Bronchial epithelial cell (primary cell): ENCODE results near the gene ADCY4. TPM values are rescaled to one million over a fixed set of nuclear protein-coding genes. Genes with fewer than 3 reads are reported as not detected.

ENCODE experiments used
- DNase-seq: peaks from one replicate; pipeline ENCODE4 v3.0.0-alpha.2; 2010; ENCODE audit warnings: low read depth
- FAIRE-seq: peaks from 2 replicates; lab custom pipeline; 2011; peaks lifted over from hg19 to GRCh38; lab: Jason Lieb, UNC
- H3K27me3 ChIP-seq: 2 replicates; pipeline ENCODE4 v1.5.1; 2011; ENCODE audit warnings: low read length; ENCODE audit not compliant: control insufficient read depth, insufficient read depth
- H3K36me3 ChIP-seq: 2 replicates; pipeline ENCODE4 v1.5.1; 2011; ENCODE audit warnings: low read length; ENCODE audit not compliant: control insufficient read depth, insufficient read depth
- H3K4me3 ChIP-seq: 2 replicates; pipeline ENCODE4 v1.5.1; 2011; ENCODE audit warnings: mild to moderate bottlenecking, low read depth, low read length, control low read depth
- total RNA-seq: library from RNA; depleted of rRNA; stranded (reverse); fragments of >200 nt; gene quantifications from 2 replicates; pipeline ENCODE4 v1.2.1, GENCODE V29; 2014
- TF ChIP-seq, protein P1 (sequence below): IDR thresholded peaks from 2 replicates; pipeline ENCODE4 v1.5.1; 2011; ENCODE audit warnings: mild to moderate bottlenecking, moderate library complexity, low read length, control low read depth, inconsistent platforms; ENCODE audit not compliant: insufficient read depth, severe bottlenecking

The ADCY4 gene
- total RNA-seq, 1 donor from 2014 or later: 0.53 TPM

DNA sequence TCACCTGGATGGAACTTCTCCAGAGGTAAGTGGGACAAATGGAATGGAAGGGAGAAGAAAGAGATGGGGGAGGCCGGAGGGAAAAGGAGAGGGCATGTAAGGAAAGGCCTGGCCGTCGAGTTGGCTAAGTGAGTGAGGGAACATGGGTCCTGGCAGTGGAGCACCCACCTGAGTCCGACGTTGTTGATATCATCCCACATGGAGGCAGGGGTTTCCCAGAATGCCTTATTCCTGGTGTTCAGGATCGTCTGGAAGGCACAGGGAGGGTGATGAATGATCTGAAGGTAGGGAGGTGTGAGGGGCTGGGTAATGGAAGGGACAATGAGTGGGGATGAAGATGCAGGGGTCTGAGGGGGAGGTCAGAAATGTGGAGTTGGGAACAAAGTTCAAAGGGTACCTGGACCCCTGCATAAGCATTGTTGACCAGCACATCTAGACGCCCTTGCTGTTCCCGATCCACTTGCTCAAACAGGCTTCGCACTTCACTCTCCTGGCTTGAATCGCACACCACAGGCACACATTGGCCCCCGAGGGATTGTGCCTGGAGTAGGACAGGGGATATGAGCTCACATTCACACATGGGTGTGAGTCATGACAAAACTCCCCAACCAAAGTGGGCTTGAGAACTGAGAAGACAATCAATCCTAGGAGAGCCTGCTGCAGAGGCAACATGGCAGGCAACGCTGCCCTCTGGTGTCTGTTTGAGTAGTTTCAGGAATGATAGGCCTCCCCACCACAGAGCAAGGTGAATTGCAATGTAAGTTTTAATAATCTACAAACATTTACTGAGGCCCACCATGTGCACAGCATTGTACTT is 38.3 kb downstream of the ADCY4 start:
- Histone ChIP-seq H3K36me3 (peaks cover 24% of the 10 kb centered on the region), H3K4me3 (no peak overlapping the region), H3K27me3 (no peaks in the 10 kb centered on the region)
- peak; percentile 94 for DNase-seq
- TF ChIP-seq, protein P1, sequence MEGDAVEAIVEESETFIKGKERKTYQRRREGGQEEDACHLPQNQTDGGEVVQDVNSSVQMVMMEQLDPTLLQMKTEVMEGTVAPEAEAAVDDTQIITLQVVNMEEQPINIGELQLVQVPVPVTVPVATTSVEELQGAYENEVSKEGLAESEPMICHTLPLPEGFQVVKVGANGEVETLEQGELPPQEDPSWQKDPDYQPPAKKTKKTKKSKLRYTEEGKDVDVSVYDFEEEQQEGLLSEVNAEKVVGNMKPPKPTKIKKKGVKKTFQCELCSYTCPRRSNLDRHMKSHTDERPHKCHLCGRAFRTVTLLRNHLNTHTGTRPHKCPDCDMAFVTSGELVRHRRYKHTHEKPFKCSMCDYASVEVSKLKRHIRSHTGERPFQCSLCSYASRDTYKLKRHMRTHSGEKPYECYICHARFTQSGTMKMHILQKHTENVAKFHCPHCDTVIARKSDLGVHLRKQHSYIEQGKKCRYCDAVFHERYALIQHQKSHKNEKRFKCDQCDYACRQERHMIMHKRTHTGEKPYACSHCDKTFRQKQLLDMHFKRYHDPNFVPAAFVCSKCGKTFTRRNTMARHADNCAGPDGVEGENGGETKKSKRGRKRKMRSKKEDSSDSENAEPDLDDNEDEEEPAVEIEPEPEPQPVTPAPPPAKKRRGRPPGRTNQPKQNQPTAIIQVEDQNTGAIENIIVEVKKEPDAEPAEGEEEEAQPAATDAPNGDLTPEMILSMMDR: peak; percentile 75
- peak; percentile 55 for FAIRE-seq

DNA sequence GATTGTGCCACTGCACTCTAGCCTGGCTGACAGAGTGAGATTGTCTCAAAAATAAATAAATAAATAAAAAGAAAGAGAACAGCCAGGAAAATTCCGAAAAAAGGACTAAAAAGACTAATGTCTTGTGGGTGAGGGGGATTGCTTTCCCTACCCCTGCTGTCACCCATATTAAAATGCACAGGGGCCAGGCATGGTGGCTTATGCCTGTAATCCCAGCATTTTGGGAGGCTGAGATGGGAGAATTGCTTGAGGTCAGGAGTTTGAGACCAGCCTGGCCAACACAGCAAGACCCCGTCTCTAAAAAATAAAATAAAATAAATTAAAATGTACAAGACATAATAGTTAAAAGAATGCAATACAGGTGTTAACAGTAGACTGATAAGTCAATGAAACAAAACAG is 41.3 kb downstream of the ADCY4 start:
- H3K27me3 ChIP-seq: no peaks in the 10 kb centered on the region
- DNase-seq (no peak), FAIRE-seq (no peak)
- peaks cover 36% of the 10 kb centered on the region for H3K36me3 ChIP-seq
- H3K4me3 ChIP-seq: no peak overlapping the region
- TF ChIP-seq, protein P1: no peak

DNA sequence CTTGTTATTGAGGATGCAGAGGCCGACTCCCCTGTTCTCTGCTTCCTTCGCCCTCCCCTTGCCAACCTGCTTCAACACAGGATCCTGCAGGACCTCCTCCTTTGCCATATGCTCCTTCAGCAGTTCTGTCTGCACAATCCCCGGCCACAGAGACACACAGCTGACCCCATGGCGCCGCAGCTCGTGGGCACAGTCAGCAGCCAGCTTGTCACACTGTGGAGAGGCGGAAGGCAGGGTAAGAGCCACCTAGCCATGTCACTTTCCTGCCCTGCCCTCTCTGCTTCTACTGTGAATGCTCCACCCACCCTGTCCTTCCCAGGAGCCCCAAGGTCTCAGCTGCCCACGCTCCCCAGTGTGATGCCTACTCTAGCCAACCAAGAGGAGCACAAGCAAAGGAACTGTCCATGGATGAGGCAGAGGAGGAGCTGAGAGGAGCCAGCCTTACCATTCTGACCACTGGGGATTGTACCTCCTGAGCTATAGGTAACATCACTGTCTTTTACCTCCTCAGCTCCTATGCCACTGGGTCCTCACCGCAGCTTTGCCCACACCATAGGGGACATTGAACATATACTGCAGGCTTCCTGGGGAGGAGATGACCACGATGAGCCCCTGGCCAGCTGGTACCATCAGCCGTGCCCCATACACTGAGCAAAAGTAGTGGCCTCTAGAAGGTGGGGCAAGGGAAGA is 42.6 kb downstream of the ADCY4 start:
- H3K27me3 ChIP-seq: no peaks in the 10 kb centered on the region
- H3K36me3 ChIP-seq: peaks cover 36% of the 10 kb centered on the region
- no peak overlapping the region for H3K4me3 ChIP-seq
- DNase-seq (no peak), FAIRE-seq (no peak)
- TF ChIP-seq, protein P1: no peak

DNA sequence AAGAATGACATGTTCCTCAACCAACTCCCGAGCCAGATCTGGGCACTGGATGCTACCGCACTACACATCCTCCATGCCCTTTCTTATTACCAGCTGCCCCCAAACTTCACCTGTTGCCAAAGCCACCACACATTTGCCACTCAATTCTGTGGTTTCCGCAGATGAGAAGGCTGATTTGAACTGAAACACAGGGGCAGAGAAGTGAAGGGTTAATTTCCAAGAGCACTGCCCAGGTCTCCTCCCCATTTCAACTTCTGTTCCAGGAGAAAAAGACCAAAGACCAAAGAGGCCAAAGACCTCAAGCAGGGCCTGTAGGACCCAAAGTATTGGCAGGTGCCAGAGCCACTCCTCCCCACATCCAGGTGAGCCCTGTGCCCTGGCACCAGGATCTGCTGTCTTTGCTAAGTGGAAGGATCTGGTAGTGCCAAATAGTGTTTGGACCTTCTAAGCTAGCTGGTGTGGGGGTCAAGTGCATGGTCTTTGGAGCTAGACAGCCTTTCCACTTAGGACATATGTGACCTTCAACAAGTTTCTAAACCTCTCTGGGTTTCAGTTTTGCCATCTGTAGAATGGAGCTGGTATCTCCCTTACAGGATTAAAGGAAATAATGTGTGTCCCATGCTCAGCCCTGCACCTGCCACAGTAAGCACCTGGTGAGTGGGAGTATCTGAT is 43.3 kb downstream of the ADCY4 start:
- Histone ChIP-seq H3K4me3 (no peak overlapping the region), H3K27me3 (no peaks in the 10 kb centered on the region), H3K36me3 (peaks cover 36% of the 10 kb centered on the region)
- FAIRE-seq (no peak), DNase-seq (no peak)
- TF ChIP-seq, protein P1: no peak

DNA sequence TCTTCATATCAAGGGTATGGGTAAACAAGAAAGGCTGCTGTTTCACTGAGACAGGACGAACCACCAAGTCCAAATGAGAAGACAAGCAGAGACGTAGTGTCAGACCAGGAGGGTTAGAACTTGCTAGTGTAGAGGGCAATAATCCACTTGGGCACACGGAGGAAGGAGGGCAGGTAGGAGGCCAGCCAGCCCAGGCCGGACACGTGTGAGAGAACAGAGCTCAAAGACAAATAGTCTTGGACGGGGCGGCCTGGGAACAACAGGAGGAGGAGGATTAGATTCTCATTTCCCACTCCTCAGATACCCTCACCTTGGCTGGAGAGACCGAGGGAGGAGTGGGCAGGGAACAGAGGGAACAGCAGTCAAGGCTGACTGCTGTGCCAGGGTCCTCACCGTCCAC is 44.1 kb downstream of the ADCY4 start:
- no peak for FAIRE-seq
- H3K36me3 ChIP-seq: peaks cover 30% of the 10 kb centered on the region

More for the DNA sequence above, 44.1 kb downstream of the ADCY4 start:
- H3K27me3 ChIP-seq: no peaks in the 10 kb centered on the region
- H3K4me3 ChIP-seq: no peak overlapping the region
- TF ChIP-seq, protein P1: no peak
- DNase-seq: no peak
